HFF-Myc (cell line): Measurements from ENCODE around the gene TMEM150B.

Experiments
- DNase-seq: peaks from one replicate; pipeline ENCODE4 v3.0.0-alpha.2; 2011; ENCODE audit warnings: low read depth; ENCODE audit errors: extremely low read depth
- H3K4me3 ChIP-seq: replicated peaks from 2 replicates; pipeline ENCODE4 v1.5.1; 2011; ENCODE audit warnings: low read depth, mild to moderate bottlenecking, control low read depth, low read length
- CTCF ChIP-seq: IDR thresholded peaks from 2 replicates; pipeline ENCODE4 v1.5.1; 2012; ENCODE audit warnings: mild to moderate bottlenecking, low read depth, low read length, control low read depth; ENCODE audit errors: missing control alignments

TMEM150B gene

GRCh38 chr19:55325172-55325571 is at the start of gene TMEM150B:
TMEM150B (minus strand) TSS chr19:55325341; CDS start chr19:55321036, 4,305 bp downstream.
- H3K4me3 ChIP-seq, result no peak within 1 kb of the TSS
- no peak for TF ChIP-seq CTCF
- no peak for DNase-seq

- no peak for TF ChIP-seq CTCF
- no peak overlapping the region for H3K4me3 ChIP-seq
- DNase-seq, result no peak
Observed at GRCh38 chr19:55373993-55374757, 49.0 kb upstream of the TMEM150B start.

- DNase-seq, result no peak
- no peak for TF ChIP-seq CTCF
- H3K4me3 ChIP-seq, result no peak overlapping the region
Observed at GRCh38 chr19:55373306-55373992, 48.3 kb upstream of the TMEM150B start.

- TF ChIP-seq CTCF, result no peak
- no peak overlapping the region for H3K4me3 ChIP-seq
- no peak for DNase-seq
Observed at GRCh38 chr19:55372316-55373081, 47.4 kb upstream of the TMEM150B start.

GRCh38 chr19:55370305-55370988 is 45.3 kb upstream of the TMEM150B start, which contains the start of gene IL11:
IL11 (minus strand) TSS chr19:55370463; CDS start chr19:55370310, 153 bp downstream.
- H3K4me3 ChIP-seq, result peak within 1 kb of the TSS; percentile 47
- TF ChIP-seq CTCF, result no peak
- DNase-seq, result no peak

GRCh38 chr19:55369653-55370304 is 44.6 kb upstream of the TMEM150B start:
- peak overlapping the region; percentile 47 for H3K4me3 ChIP-seq
- TF ChIP-seq CTCF, result no peak
- no peak for DNase-seq
